ENCODE results near the gene PAK6.

Gene PAK6
- long read RNA-seq: 0 reads

- TF ChIP-seq CTCF (IDR thresholded peaks at IDR 0.05; ENCODE audit: insufficient read depth, low read length) (no peak), SPI1 (IDR thresholded peaks at IDR 0.05; ENCODE audit: borderline replicate concordance, low read depth) (no peak), GABPA (IDR thresholded peaks at IDR 0.05; ENCODE audit: low read depth) (no peak), POLR2AphosphoS5 (IDR thresholded peaks at IDR 0.05; ENCODE audit: low read depth) (no peak), REST (IDR thresholded peaks at IDR 0.05; ENCODE audit: insufficient replicate concordance, low read depth) (no peak)
- Histone ChIP-seq H3K27me3 (ENCODE audit: insufficient read depth, poor library complexity, severe bottlenecking) (peaks cover 7% of the 10 kb centered on the region), H3K27ac (replicated peaks) (no peak within 1 kb of the TSS), H3K4me3 (replicated peaks; ENCODE audit: insufficient read depth, low read length) (no peak within 1 kb of the TSS; the same call in 1 of the 2 replicates)
- DNase-seq (ENCODE audit: low read depth in 1 of 2, low spot score in 1 of 2): no peak
These were observed at the start of gene PAK6 for GRCh38 chr15:40238532-40239403. TSS of gene PAK6 (plus strand) at chr15:40239063. CDS start at chr15:40264786, 25,723 bp downstream.

GRCh38 chr15:40190591-40190990, 48.3 kb upstream of the PAK6 start:
- Histone ChIP-seq H3K4me3 (replicated peaks; ENCODE audit: insufficient read depth, low read length) (no peak overlapping the region), H3K27me3 (ENCODE audit: insufficient read depth, poor library complexity, severe bottlenecking) (no peaks in the 10 kb centered on the region), H3K27ac (replicated peaks) (no peak overlapping the region)
- no peak for DNase-seq (ENCODE audit: low read depth in 1 of 2, low spot score in 1 of 2)
- no peak for TF ChIP-seq REST (IDR thresholded peaks at IDR 0.05; ENCODE audit: insufficient replicate concordance, low read depth)
- no peak for TF ChIP-seq SPI1 (IDR thresholded peaks at IDR 0.05; ENCODE audit: borderline replicate concordance, low read depth)
- TF ChIP-seq CTCF (IDR thresholded peaks at IDR 0.05; ENCODE audit: insufficient read depth, low read length): no peak
- TF ChIP-seq POLR2AphosphoS5 (IDR thresholded peaks at IDR 0.05; ENCODE audit: low read depth): no peak
- TF ChIP-seq GABPA (IDR thresholded peaks at IDR 0.05; ENCODE audit: low read depth): no peak

- H3K27me3 ChIP-seq (ENCODE audit: insufficient read depth, poor library complexity, severe bottlenecking): no peaks in the 10 kb centered on the region
- DNase-seq (ENCODE audit: low read depth in 1 of 2, low spot score in 1 of 2): no peak
- no peak overlapping the region for H3K27ac ChIP-seq (replicated peaks)
- H3K4me3 ChIP-seq (replicated peaks; ENCODE audit: insufficient read depth, low read length): no peak overlapping the region
- TF ChIP-seq CTCF (IDR thresholded peaks at IDR 0.05; ENCODE audit: insufficient read depth, low read length): no peak
- TF ChIP-seq POLR2AphosphoS5 (IDR thresholded peaks at IDR 0.05; ENCODE audit: low read depth): no peak
- TF ChIP-seq REST (IDR thresholded peaks at IDR 0.05; ENCODE audit: insufficient replicate concordance, low read depth): no peak
- no peak for TF ChIP-seq GABPA (IDR thresholded peaks at IDR 0.05; ENCODE audit: low read depth)
- no peak for TF ChIP-seq SPI1 (IDR thresholded peaks at IDR 0.05; ENCODE audit: borderline replicate concordance, low read depth)
These were observed 45.9 kb upstream of the PAK6 start for GRCh38 chr15:40192942-40193341.

Measured in HL-60 (cell line).